CD4-positive, alpha-beta T cell treated with Interleukin-12 subunit alpha and Interleukin-12 subunit beta, for 1 hour (primary cell): ENCODE measurements around the gene EPHB3.

Source experiments
- DNase-seq: peaks from one replicate; pipeline ENCODE4 v3.0.0-alpha.2; 2020

Gene EPHB3

DNA sequence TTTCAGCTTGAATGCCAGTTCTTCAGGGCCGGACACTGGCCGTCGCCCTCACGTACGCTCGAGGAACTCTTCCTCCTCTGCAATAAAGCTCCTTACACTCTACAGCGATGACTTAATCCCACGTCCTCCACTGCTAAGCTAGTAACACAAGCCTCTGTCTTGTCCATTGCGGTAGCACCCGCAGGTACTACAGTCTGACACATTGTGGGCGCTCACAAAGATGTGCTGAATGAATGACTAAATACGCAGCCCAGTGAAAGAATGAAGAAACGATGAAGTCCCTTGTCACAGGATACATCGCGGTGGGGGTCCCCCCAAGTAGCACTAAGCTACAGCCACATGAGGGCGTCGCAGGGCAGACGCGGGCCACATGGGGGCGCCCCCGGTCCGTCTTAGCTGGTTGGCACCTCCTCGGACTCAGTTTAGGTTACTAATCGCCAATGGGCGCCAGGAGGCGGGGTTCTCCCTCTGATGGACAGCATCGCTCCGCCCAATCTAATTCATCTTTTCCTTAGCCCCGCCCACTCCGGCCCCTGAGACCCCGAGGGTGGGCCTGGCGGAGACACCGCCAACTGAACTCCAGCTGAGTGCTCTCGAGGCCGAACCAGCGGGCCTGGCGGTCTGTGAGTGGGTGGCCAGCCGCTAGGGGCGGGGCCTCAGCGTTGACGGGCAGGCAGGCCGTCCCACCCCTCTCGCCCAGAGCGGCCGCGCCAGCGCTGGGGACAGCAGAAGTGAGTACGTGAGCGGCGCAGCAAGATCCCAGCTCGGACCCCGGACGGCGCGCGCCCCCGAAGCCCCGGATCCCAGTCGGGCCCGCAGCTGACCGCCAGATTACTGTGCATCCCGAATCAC lies at the start of gene EPHB3:
EPHB3 (plus strand) TSS at position 725 of the 852 bp plus-strand sequence. CDS start 451 bp downstream, outside the sequence.
- peak; percentile 90 for DNase-seq

DNA sequence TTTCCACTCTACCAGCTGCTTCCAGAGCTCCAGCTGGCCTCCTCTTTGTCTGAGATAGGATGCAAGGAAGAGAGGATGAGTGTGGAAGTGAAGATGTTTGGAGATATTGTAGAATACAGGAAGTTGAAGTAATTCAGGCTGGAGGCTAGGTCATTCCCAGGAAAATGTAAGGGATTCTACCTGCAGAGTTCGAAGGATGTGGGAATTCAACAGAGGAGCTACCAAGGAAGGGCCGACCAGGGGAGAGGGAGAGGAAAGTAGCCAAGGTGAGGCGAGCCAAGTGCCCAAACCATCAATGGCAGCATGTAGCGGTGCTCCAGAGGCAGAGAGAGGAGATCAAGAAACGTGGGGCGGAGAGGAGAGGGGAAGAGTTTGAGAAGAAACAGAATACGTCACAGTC lies 49.0 kb upstream of the EPHB3 start:
- DNase-seq: no peak

DNA sequence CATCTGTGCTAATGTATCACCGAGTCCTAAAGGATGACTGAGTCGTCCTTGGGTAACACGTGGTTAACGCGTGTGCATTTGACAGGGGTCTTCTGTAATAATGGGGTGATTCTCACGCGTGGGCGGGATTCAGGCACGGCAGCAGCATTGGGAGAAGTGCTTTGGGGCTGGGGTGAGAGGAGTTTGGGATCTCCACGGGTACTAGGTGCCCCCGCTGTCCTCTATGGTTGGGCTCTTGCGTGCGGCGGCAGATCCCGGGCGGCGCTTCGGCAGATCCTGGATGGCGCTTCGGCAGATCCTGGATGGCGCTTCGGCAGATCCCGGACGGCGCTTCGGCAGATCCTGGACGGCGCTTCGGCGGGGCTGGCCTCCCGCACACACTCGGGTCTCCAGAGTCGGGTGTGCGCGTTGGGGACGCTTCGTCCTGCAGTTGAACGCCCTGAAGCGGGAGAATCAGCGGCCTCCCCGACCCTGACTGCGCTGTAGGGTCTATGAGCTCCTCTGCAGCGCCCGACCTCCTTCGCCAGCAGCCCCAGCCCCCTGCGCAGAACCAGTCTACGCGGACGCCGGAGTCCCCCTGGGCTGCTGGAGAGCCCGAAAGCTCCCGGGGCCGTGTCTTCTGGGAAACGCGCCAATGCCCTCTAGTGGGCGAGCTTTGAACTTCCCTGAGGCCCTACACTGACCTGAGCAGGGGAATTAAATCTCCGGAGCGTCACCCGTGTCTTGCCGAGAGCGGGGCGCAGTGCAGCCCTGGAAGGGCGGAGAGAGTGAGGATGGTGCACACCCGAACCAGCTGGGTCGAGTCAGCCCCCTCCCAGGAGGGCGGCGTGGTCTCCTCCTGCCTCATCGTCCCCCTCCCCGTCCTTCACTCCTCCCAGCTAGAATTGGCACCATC lies 48.1 kb upstream of the EPHB3 start:
- DNase-seq: peak; percentile 80

DNA sequence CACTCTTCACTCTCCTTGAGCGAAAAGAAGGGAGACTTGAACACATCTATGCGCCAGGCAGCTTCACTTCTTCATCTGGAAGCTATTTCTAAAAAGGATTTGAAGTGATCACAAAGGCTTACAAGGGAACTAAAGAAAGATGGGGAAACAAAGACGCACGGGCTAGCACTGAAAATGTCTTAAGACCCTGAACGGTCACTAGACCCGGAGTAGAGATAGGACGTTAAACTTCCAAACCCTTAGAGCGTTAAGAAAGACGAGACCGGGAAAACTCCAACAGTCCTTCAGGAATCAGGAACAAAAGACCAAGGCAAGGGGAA lies 47.5 kb upstream of the EPHB3 start:
- DNase-seq: no peak

DNA sequence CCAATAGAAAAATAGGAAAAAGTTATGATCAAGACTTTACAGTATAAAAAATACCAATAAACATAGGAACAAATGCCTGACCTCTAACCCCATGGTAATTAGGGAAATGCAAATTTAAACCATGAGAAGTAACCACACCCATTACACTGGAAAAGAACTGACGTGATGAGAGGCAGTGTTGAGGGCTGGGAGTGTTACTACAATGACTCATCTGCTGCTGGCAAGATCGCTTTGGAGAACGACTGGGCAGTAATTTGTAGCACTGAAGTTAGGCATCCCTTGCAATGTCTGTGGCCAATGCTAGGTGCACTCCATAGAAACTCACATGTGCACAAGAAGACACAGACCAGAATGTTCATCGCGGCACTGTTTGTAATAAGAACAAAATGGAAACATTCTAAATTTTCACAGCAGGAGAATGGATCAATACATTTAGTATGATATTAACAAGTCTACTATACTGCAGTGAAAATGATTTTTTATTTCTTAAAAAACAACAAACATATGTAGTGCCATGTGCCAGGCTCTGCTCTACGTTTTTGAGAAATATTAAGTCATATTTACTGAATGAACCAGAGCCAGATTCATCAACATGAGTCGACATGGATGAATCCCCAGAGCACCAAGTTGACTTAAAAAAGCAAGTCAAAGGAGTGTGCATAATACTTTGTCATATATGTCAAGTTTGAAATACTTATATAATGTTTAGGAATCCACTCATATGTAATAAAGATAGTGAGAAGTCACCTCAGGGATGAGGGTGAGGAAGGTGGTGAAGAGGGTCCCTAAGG lies 37.6 kb upstream of the EPHB3 start:
- no peak for DNase-seq

DNA sequence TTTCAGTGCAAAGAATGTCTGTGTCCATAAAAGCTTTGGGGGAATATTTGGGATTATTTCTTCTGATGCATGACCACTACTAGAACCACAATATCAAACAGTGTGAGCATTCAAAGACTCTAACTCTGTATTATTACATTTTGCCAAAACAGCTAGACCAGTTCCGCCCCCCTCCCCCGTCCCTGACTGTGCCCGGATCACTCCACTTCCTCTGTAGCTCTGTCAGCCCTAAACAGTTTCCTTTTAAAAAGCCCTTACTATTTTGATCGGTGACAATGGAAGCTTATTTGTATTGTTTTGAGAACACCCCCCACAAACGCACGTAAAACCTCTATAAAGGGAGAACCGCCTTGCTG lies 36.6 kb upstream of the EPHB3 start:
- peak; percentile 18 for DNase-seq

DNA sequence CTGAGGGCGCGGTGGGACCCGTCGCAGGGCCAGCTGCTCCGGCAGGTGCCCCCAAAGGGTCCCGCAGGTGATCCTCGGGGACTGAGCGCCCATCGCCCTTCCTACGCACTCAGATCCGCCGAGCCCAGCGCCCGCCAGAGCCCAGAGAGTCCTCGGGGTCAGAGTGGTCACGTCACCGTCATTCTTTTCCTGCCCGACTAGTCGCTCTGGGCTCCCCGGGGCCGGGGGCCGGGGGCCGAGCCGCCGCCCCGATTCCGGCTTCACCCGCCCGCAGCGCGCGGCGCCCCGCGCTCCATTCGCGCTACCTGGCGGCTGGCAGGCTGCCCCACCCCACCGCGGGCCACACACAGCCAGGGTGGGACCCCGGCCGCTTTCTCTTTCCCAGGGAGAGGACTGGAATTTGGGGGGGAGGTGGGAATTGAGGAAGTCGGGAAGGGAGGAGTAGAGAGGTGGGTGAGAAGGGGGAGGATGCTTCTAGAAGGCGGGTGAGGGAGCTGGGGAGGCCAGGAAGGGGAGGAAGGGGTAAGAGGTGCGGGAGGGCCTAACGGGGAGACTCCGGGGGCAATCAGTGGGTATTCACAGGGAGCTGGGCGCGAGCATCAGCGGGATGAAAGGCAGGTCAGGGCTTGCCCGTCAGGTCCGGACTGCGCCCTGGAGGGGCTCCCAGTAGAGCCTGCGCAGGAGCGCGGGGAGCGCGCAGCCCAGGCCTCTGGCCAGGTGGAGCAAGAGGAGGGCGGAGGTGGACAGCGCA lies 36.1 kb upstream of the EPHB3 start:
- peak; percentile 7 for DNase-seq

DNA sequence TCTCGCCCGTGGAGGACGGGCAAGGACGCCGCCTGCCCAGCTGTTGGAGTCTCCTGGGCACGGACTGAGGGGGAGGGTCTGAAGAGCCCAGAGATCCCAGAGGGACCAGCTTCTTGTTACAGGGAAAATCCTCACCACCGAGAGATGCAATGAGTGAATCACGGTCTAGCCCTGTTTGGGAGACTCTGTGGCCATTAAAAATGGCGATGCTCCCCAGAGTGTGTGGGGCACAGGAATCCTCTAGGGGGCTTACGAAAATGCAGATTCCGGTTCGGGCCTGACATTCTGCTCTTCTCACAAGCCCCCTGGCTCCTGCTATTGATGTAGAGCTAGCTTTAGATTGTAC lies 35.5 kb upstream of the EPHB3 start:
- DNase-seq: no peak

DNA sequence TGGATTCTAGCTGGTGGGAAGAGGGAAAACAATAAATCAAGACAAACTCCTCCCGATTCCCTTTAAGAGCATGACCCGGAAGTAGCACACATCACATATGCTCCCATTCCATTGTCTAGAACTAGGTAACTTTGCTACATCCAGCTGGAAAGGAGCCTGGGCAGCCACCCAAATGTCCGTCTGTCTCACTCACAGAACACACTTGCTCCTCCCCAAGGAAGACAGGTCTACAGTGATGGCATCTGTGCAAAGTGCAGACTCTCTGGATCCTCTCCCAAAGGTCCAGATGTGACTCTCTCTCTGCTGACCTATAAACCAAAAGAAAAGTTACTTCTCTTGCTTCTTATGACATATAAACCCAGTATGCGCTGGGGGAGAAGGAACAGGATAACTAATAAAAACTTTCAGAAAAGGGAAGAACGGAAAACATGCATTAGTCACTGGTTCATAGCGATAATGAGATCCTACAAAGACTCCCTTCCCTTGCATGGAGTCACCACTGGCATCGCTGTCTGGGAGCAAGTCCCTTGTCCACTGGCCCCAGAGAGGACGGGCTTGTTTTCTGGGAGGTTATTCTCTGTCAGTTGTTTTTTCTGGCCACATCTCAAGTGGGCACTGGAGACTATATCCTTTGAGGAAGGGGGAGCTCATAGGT lies 29.8 kb upstream of the EPHB3 start:
- no peak for DNase-seq

DNA sequence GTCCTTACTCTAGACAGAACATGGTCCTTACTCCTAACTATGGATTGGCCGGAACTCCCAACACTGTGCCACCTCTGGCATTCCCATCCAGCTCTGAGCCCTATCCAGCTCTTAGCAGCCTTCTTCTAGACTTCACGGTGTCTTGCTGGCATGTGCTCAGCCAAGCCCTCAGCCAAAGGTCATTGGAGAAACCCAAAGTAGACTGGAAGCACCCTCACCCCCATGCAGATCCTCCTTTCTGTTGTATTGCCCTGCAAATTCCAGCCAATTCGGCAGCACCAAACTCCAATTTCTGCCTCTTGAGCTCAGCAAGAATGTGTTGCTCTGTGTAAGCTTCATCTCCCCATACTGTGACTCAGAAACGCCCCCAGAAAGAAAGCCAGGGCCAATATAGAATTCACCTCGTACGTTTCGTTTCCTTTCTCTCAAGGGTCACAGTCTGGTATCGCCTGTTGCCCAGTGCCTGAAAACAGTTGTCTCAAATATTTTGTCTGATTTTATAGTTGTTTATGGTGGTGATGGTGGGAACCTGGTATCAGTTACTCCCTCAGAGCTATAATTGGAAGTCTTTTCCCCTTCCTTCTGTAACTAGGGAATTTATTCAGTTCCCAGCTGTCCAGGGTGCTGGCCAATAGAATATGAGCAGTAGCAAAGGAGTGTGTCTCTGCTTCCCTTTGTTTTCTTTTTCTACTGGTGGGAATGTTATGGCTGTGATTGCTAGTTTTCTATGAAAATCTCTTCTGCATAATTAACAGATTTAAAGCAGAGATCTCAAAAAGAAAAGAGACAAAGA lies 28.4 kb upstream of the EPHB3 start:
- no peak for DNase-seq

DNA sequence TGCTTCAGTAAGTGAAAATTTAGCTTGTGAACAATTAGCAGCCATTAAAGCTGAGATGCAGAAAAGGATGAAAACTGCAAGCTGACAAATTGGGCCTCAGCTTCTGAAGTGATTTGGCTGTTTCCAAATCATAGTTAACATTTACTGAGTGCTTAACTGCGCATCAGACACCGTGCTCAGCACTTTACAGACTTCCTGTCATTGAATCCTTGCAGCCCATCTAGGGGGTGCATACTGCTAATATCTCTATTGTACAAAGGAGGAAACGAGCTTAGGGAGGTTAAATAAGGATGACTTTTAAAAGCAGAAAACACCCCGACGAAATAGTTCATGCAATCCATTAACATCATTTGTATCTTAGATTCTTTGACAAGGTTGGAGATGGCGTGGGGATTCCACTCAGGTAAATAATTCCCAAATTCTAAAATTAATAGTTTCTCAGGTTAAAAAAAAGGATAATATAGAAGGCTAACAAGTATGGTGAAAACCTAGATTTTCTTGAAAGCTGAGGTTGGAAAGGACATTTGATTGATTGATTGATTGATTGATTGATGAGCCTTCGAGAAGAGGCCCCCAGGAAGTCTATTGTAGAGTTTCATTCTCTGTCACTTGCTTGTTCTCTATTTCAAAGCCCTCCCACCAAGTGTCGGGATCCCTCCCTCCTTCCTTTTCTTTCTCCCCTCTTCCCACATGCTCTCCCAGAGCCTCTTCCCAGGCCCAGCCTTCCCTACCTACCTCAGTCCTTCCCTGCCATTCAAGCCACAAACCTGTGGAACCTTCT lies 23.5 kb upstream of the EPHB3 start:
- DNase-seq: no peak

DNA sequence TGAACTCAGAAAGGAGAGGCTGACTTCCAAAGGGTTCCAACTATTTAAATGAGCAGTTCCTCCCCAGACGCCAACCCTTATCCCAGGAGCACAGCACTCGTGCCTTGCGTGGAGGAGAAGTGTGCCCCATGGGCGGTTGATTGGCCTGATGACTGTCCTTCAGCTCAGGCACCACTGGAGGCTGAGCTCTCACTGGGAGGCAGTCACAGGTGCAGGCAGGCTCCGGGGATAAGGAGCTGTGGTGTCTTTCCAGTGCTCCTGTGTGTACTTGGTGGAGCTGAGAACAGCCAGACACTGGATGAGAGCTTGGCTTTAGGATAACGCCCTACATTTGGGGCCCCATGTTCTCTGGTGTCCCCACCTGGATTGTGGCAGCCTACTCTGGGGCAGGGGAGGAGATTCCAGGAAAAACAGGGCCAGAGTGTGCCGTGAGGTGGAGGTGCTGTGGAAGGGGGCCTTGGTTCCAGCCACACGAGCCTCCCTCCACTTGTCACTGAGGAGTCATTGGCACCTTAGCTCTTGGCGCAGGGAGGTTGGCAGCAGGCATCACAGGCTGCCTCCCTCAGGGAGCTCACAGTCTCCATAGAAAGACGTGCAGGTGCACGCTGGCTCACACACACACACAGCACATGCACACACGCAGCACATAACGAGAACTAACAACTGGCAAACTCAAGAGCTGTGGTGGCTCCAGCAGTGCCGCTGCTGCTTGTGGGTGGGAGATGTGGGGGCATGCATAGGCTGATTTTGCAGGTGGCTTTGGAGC lies 22.7 kb upstream of the EPHB3 start:
- DNase-seq: no peak

DNA sequence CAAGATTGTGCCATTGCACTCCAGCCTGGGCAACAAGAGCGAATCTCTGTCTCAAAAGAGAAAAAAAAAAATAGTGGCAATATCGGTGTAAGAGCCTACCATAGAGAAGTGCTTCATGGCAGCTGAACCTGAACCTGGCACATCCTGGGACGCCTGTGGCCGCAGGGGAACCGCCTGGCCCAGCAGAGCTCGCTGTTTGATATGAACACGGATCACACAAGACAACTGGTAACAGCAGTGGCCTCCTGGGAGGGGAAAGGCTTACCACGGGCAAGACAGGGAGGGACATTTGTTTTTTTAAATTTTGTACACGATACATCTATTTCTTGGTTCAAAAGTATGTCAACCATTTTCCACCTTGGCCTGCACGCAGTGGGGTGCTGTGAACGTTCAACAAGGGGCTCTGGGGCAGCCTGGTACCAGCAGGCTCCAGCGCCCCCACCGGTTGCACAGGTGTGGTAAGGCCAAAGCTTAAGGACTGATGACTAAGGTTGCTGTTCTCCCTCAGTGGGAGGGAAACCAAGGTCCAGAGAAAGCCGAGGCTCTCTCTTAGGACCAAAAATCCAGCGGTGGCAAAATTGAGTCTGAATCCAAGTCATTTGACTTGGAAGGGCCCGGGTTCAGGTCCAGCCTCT lies 21.7 kb upstream of the EPHB3 start:
- no peak for DNase-seq

DNA sequence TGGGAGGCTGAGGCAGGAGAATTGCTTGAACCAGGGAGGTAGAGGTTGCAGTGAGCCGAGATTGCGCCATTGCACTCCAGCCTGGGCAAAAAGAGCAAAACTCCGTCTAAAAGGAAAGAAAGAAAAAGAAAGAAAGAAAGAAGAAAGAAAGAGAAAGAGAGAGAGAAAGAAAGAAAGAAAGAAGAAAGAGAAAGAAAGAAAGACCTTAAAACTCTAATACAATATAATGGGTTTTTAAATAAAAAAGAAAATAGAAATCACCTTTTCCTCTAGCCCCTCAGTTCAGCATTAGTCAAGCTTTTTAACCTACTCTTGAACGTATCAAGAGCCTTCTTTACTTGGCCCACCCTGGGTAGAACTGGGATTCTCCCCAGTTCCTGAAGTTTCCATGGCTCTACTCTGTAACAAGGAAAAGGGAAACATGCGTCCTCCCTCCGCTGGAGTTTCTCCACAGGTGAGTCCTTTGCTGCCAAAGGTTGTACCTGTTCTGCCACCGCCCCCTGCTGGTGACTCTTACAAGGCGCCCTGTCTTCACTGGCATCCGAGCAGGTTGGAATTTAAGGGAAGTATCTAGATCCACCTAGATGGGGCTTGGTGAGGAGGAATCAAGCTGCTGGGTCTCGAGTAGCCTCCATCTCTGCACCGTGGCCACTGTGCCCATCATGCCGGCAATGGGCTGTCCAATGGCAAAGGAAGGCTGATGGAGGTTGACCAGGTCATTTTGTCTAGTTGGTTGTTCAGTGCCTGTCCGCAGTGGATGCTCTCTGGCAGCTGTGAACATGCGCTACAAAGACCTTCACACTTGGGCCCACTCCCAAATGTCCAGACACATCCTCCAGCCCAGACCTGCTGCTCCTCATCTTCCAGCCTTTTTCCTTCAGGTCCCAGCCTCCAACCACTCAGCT lies 20.6 kb upstream of the EPHB3 start:
- peak; percentile 70 for DNase-seq

DNA sequence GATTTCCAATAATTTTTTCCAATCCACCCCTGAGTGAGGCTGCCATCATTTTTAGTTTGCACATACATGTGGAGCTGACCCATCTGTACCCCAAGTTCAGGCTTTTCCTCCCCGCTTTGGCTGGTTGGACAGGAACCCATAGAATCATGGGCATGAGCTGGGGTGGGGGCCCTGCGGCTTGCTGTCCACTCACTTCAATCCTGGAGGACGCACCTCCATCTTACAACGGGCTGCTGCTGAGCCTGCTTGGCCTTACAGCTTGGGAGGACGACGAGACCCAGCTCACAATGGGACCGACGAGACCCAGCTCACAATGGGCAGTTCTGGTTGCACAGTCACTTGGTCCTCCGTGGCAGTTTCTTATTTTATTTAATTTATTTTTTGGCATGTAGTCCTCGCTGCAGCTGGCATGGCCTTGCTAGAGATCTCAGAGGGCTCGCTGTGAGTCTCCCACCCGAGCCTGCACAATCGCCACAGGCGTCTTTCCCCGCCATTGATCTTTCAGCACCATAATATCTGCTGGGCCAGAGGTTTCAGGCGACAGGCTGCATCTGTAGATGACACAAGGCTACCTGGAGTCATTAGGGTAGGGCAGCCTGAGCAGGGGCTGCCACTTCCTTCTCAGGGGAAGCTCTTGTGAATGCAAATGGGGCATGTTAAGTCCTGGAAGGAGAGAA lies 19.6 kb upstream of the EPHB3 start:
- DNase-seq: no peak

DNA sequence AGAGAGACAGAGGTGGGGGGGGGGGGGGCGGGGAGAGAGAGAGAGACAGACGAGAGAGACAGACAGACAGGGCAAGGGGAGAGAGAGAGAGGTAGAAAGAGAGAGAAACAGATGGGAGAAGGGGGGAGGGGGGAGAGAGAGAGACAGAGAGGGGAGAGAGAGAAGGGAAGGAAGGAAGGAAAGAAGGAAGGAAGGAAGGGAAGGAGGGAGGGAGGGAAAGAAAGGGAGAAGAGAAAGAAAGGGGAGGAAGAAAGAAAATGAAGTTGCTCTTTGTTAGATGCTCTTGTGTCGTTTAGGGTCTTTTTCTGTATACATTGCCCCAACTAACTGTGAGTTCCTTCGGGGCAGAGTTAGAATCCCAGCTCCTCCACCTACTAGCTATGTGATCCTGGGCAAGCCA lies 19.0 kb upstream of the EPHB3 start:
- DNase-seq: no peak

DNA sequence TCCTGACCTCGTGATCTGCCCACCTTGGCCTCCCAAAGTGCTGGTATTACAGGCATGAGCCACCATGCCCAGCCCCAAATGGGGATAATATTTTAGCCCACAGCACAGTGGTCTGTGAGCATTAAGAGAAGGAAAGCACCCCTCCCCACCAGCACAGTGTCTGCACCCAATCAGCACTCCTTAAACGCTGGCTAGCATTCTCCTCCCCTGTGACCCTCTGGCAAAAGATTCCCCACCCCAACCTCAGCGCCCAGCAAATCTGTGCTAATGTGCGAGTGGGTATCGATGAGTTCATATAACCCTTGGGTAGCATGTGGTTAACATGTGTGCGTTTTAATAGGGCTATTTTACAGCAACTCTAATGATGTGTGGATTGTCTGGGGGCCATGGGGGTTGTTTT lies 18.3 kb upstream of the EPHB3 start:
- DNase-seq: no peak
